Prostate gland (tissue), 2 donors: Measurements from ENCODE around the gene ROBO2. TPM values are rescaled to one million over a fixed set of nuclear protein-coding genes. Genes with fewer than 3 reads are reported as not detected.

Experiments
- DNase-seq: peaks from one replicate; pipeline ENCODE4 v3.0.0-alpha.2; 2019; ENCODE audit warnings: low spot score
- H3K27ac ChIP-seq, 2 donors: fragments of 200-600 bp; sonication (generic); 2 replicates each; pipeline ENCODE4 v1.5.1; 2017 to 2019
- H3K27me3 ChIP-seq: fragments of 200-600 bp; sonication (generic); replicated peaks from 2 replicates; pipeline ENCODE4 v1.5.1; 2019; ENCODE audit not compliant: insufficient read depth
- H3K36me3 ChIP-seq, 2 donors: fragments of 200-600 bp; sonication (generic); 1 replicate in 1 of 2; 2 replicates in 1 of 2; pipeline versions ENCODE4 v1.5.1 to v1.8.1; 2017 to 2019
- H3K4me1 ChIP-seq: fragments of 200-600 bp; sonication (generic); replicated peaks from 2 replicates; pipeline ENCODE4 v1.5.1; 2019
- H3K4me3 ChIP-seq, 2 donors: fragments of 200-600 bp; sonication (generic); 2 replicates each; pipeline ENCODE4 v1.5.1; 2017 to 2019
- H3K9me3 ChIP-seq: fragments of 200-600 bp; sonication (generic); 2 replicates; pipeline ENCODE4 v1.5.1; 2017
- POLR2A ChIP-seq: fragments of 450-650 bp; IDR thresholded peaks from one replicate; pipeline ENCODE4 v1.6.1; 2016; ENCODE audit warnings: antibody characterized with exemption, mild to moderate bottlenecking
- POLR2AphosphoS5 ChIP-seq: sonication (generic); formaldehyde crosslinking; IDR thresholded peaks from one replicate; pipeline ENCODE4 v1.6.1; 2017; ENCODE audit warnings: antibody characterized with exemption
- WGBS: methylation state at CpG from one replicate; pipeline ENCODE4 v1.1.5; 2018; 5-methylcytosine and 5-hydroxymethylcytosine counted together
- intact Hi-C: fragments of 100-400 bp; cut with DNase I; formaldehyde crosslinking; loops from one replicate; pipeline ENCODE4 v1.14.2; 2022
- total RNA-seq, 2 donors: library from RNA; depleted of rRNA; stranded (reverse); fragments of >200 nt; gene quantifications; one replicate each; pipeline ENCODE4 v1.1.0, GENCODE V29; 2016
- TF ChIP-seq, protein P1 (sequence below), 4 experiments: fragments of 200-600 bp in 2 of 4; fragments of 450-650 bp in 2 of 4; sonication (generic) in 2 of 4; IDR thresholded peaks; 1 replicate in 3 of 4; 2 replicates in 1 of 4; pipeline ENCODE4 v1.5.1; 2016 to 2019; ENCODE audit warnings: antibody characterized with exemption in 4 of 4, mild to moderate bottlenecking in 2 of 4, moderate library complexity in 2 of 4

Gene ROBO2
- total RNA-seq, 2 donors from 2014 or later: 3.6 to 18.2 TPM

DNA sequence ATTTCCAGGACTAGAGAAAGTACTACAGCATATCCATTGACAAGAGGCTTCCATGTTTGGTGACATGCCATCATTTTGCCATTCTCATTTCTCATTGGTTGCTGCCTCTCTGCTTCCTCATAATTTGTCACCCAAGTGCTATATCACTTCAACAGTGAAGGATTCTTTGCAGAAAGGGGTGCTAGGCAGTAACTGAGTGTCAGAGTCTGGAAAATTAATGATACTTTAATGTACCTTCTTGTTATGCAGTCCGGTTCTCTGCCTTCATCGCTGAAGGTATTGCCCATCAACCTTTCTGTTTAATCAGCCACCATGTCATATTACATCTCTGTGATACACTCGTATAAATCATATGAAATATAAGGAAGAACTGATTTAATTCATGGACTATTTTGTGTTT lies 550.3 kb downstream of the ROBO2 start:
- H3K36me3 ChIP-seq: no peaks in the 10 kb centered on the region
- 94% methylated on average over 3 of the region's 3 CpGs for WGBS

GRCh38 chr3:77595371-77595870 lies 555.5 kb downstream of the ROBO2 start:
- 96% methylated on average over 2 of the region's 2 CpGs for whole genome bisulfite sequencing

More for the DNA sequence above, 550.3 kb downstream of the ROBO2 start:
- no peaks in the 10 kb centered on the region for H3K9me3 ChIP-seq
- no peak overlapping the region for H3K27ac ChIP-seq
- TF ChIP-seq POLR2AphosphoS5: no peak
- no peak for TF ChIP-seq POLR2A
- TF ChIP-seq, protein P1, sequence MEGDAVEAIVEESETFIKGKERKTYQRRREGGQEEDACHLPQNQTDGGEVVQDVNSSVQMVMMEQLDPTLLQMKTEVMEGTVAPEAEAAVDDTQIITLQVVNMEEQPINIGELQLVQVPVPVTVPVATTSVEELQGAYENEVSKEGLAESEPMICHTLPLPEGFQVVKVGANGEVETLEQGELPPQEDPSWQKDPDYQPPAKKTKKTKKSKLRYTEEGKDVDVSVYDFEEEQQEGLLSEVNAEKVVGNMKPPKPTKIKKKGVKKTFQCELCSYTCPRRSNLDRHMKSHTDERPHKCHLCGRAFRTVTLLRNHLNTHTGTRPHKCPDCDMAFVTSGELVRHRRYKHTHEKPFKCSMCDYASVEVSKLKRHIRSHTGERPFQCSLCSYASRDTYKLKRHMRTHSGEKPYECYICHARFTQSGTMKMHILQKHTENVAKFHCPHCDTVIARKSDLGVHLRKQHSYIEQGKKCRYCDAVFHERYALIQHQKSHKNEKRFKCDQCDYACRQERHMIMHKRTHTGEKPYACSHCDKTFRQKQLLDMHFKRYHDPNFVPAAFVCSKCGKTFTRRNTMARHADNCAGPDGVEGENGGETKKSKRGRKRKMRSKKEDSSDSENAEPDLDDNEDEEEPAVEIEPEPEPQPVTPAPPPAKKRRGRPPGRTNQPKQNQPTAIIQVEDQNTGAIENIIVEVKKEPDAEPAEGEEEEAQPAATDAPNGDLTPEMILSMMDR (IDR thresholded peaks at IDR 0.05): no peak
- no peak for DNase-seq
- no peak overlapping the region for H3K4me3 ChIP-seq
- no peaks in the 10 kb centered on the region for H3K4me1 ChIP-seq
- no peaks in the 10 kb centered on the region for H3K27me3 ChIP-seq
- intact Hi-C loops: no loop called here

DNA sequence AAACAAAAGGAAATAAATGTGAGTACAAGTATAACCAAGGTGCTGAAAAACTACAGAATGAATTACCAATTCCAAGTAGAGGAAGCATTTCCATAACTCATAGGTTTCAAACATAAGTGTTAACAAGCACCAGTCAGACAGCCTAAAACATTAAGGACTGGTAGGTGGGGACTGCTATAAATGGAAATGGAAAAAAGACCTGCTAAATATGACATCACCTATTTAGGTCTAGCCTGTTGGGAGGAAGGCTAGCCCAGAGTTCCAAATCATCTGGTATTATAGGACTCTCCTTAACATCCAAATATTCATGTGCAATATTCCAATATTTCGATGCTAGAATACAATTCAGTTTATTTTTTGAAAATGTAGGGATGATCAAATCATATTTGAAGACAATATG lies 560.0 kb downstream of the ROBO2 start:
- Histone ChIP-seq H3K27me3 (no peaks in the 10 kb centered on the region), H3K36me3 (no peaks in the 10 kb centered on the region), H3K27ac (no peak overlapping the region), H3K9me3 (no peaks in the 10 kb centered on the region), H3K4me1 (no peaks in the 10 kb centered on the region), H3K4me3 (no peak overlapping the region)
- no peak for DNase-seq
- TF ChIP-seq POLR2A: no peak
- TF ChIP-seq, protein P1 (IDR thresholded peaks at IDR 0.05): no peak
- TF ChIP-seq POLR2AphosphoS5: no peak
- WGBS: 96% methylated on average over 1 of the region's 1 CpG
- intact Hi-C loops: no loop called here

More at GRCh38 chr3:77595371-77595870, 555.5 kb downstream of the ROBO2 start:
- Histone ChIP-seq H3K27me3 (no peaks in the 10 kb centered on the region), H3K36me3 (no peaks in the 10 kb centered on the region), H3K4me3 (no peak overlapping the region), H3K9me3 (no peaks in the 10 kb centered on the region), H3K4me1 (no peaks in the 10 kb centered on the region), H3K27ac (no peak overlapping the region)
- intact Hi-C loops: no loop called here
- TF ChIP-seq, protein P1 (IDR thresholded peaks at IDR 0.05): no peak
- TF ChIP-seq POLR2A (no peak), POLR2AphosphoS5 (no peak)
- no peak for DNase-seq

GRCh38 chr3:77601823-77602415 lies 562.0 kb downstream of the ROBO2 start:
- H3K4me3 ChIP-seq: no peak overlapping the region

More at GRCh38 chr3:77601823-77602415, 562.0 kb downstream of the ROBO2 start:
- H3K27ac ChIP-seq: no peak overlapping the region
- H3K27me3 ChIP-seq: no peaks in the 10 kb centered on the region
- TF ChIP-seq, protein P1 (IDR thresholded peaks at IDR 0.05): no peak
- TF ChIP-seq POLR2A (no peak), POLR2AphosphoS5 (no peak)
- no peaks in the 10 kb centered on the region for H3K4me1 ChIP-seq
- WGBS: 93% methylated on average over 9 of the region's 9 CpGs
- intact Hi-C loops: no loop called here
- no peak for DNase-seq
- no peaks in the 10 kb centered on the region for H3K9me3 ChIP-seq
- no peaks in the 10 kb centered on the region for H3K36me3 ChIP-seq
